DMS114 treated with DMSO at 0.1 percent for 48 hours (cell line): Measurements from ENCODE around the gene IKBKE.

ENCODE experiments used
- DNase-seq: peaks from one replicate; lab custom pipeline; 2025; ENCODE audit not compliant: unreplicated experiment; lab: John Stamatoyannopoulos, UW

IKBKE gene

DNA sequence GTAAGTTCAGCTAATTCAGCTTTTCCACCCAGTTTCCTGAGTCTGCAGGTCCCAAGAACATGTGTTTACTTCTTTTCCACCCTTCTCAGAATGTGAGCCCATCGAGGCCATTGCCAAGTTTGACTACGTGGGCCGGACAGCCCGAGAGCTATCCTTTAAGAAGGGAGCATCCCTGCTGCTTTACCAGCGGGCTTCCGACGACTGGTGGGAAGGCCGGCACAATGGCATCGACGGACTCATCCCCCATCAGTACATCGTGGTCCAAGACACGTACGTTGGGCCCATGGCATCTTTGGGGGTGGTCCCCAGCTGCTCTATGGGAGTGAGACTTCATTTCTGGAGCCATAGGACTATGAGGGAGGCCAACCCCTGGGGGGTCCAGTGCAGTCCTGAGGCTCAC is 17.2 kb upstream of the IKBKE start:
- no peak for DNase-seq

DNA sequence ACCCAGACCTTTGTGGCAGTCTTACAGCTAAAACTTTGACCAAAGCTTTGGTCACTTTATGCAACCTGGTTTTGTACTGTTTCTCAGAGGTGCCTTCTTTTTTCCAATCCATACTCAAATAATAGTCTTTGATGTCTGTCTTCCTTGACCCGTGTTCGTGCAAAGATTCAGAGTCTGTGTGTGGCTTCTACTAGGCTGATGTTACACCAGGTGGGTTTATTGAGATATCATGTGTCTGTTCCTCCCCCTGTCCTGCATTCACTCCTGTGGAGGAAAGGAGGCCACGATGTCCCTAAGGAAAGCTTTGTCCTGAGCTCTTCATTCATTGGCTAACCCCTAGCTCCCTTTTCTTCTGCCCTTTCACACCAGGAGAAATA is 15.0 kb upstream of the IKBKE start:
- DNase-seq = no peak

DNA sequence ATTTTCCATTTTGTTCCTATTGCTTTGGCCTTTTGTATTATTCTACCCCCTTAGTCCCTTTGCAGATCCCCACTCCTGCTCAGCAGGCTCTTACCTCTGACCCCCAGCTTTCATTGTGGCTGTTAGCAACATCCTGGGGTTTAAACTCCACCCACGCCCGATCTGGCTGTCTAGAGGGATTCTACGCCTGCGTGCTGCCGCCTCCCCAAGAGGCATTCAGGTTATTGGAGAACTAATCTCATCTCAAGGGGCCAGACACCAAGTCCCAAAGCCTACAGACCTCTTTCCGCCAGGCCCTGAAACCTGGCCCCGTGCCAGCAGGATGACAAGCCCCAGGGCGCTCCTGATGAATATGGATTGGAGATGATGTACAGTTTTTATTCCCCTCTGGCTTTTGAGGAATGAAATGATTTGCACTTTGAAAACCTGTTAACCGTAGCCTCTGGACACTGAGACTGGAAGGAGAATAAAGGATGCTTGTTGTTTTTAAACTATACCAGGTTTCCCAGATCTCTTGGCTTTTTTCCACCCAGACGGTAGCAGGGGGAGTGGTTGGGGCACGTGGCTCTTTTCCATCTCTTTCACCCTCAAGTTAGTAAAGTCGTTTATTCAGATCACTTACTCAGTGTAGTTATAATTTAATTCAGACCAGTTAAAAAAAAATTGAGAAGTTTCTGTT is 14.5 kb upstream of the IKBKE start:
- no peak for DNase-seq

DNA sequence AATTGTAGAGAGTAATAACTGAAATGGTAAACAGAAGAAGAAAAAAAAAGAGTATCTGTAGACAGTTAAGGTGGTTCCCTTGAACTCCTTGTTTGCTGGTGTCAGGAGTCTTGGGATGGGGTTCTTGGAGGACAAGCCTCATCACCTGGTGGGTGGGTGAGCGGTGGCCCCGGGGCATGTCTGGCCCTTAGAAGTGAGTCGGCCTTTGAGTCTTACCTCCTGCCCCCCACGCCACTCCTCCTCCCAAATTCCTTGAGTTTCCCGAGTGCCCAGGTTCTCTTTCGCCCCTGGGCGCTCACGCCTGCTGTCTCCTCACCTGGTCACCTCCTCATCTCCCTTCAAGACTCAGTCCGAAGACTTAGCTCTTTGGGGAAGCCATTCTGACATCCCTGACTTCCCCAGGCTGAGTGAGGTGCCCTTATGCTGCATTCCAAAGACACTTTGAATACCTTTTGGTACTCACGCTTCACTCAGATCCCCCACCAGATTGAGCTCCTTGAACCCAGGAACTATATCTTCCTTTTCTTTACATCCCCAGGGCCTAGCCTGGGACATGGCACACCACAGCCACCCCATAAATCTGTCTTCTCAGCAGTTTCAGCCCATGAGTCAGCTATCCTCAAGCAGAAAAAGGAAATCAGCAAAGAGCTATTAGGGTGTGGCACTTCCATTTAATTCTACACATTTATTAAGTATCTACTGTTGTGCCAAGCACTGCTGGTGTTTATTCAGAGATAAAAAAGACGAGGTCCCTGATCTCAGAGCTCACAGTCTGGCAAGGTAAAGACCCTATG is 13.5 kb upstream of the IKBKE start:
- DNase-seq = no peak

DNA sequence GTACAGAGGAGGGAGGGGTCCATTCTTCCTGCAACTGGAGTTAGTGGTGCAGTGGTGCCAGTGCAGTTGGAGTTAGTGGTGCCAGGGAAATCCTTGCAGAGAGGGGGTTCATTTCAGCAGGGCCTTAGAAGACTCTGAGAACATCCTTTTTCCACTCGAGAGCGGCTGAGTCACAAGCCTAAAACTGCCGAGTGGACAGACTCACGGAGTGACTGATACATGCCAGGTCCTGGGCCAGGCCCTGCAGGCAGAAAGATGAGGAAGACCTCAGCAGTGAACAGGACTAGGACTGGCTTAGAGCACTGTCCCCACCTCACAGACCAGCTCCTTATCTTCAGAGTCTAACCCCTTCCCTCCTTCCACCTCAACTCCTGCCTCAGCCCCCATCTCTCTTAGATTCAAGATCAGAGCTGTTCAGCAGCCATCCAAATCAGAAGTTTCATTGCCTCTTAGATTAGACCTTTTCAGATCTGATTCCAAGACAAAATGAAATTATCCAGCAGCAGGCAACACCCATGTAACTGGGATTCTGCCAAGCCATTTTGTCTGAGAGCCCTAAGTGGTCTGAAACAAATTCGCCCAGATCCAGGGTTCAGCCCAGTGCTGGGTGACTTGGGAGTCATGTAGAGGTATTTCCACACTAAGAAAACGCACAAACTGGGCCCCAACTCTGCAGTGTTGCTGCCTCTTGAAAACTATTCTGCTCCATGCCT is 12.7 kb upstream of the IKBKE start:
- DNase-seq = no peak

DNA sequence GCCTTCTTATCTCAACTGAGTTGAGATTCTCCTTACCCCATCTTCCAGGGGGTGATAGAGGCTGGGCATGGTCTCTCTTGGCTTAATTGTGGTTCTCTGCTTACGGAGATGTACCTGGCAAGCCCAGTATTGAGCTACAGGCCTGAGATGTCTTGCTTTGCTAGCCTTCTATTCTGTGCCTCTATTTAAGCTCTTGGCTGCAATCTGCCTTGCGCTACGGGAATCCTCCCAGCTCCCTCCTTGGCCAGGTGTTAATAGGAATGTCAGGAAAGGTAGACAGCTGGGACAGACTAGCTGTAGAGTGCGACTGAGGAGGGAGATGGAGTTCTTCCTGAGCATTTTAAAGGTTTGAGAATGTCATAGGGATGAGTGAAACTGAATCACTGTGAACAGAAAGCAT is 10.6 kb upstream of the IKBKE start:
- DNase-seq = no peak

DNA sequence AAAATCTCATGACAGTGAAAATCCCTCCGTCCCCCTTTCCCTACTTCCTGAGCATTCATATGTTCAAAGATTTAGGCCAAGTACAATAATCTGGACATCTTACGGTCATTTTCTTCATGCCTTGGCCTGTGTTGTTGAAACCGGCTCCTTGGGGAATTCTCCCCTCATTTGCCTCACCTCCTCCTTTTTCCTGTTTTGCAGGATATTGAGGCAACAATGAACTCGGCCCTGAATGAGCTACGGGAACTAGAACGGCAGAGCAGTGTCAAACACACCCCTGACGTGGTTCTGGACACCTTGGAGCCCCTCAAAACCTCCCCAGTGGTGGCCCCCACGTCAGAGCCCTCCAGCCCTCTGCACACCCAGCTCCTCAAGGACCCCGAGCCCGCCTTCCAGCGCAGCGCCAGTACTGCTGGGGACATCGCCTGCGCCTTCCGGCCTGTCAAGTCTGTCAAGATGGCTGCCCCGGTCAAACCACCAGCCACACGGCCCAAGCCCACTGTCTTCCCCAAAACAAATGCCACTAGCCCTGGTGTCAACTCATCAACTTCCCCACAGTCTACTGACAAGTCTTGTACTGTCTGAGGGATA is 9.3 kb upstream of the IKBKE start:
- DNase-seq = no peak

DNA sequence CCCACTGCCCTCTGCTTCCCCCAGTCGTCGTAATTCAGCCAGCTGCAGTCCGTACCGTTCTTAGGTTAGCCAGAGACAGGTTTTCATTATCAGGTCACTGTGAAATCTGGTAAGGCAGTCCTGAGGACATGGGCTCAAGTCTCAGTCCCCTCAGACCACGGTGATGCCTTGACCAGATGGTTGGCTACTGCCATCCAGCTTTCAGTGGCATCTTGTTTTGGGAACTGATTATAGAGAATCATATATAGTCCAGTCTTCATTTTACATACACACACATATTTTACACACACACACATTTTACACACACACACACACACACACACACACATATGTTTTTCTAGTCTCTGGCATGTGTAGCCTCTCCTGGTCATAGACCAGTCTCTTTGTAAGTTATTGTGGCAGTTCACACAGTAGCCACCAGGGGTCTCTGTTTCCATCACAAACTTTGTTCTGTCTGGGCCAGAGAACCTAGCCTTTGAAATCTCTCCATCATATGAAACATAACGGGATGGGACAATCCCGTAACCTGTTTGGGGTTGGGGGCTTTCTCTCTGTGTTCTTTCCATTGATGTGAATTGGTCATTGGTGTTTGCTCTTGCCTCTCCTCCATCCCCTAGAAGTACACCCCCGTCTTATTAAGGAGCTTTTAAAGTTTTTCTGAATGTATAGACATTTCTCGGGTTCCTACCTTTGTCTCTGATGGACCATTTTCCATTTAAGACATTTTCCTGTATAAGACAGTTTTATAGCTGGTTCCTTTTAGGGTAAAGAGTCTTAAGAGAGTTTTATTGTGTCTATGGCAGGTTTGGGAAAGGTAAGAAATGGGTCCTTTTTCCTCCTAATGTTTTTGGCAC is 8.4 kb upstream of the IKBKE start:
- DNase-seq = peak; percentile 61

DNA sequence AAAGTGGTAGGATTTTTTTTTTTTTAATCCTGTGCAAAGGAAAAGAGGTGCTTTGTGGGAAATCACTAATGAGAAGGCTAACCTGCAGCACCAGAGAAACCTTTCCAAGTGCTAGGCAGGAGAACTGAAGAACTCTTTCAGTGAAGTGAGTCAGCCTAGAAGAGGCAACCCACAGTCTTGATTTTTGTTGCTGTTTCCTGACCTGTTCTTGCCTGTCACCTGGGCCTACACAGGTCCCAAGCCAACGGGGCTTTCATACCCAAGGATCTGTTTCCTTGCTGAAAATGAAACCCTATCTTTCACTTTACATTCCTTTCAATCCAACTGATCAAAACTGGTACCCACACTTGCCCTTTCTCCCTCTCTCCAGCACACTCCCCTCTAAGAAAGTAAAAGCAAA is 7.1 kb upstream of the IKBKE start:
- DNase-seq = no peak

DNA sequence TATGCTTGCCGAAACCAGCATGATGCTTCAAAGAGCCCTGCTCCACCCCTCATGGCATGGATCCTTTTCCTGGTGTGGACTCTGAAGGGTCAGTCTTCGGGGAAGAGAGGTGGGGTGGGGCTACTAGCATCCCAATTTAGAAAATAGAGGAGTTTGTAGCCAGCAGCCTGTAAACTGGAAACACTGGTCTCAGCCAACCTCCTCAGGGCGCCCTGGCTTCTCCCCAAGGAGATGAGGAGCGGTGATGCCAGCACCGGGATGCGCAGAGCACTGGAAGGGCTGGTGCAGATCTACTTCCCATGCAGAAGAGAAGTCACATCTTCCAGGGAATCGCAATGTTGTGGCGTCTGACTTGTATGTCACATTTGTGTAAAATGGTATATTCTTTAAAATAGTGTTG is 6.4 kb upstream of the IKBKE start:
- no peak for DNase-seq

DNA sequence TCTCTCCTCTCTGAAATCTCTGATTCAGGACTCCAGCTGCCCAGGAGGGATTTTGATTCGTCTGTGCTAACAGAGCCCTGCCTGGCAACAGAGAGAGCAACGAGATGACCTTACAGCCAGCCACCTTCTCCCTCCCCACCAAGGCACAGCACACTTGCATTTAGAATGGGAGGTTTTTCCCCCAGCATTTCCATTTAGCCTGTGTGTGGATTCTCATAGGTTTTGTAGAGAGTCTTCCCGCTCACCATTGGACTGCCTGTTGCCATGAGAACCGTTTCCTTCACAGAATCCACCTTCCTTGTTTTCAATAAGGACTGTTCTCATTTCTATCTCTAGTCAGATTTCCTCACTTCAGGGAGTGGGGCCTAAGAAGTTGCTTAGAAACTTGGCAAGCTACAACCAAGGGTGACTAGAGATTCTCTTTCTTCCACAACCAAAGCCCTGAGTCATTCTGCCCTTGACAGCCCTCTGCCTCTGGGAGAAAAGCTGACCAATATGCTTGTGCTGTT is 5.8 kb upstream of the IKBKE start:
- DNase-seq = no peak

DNA sequence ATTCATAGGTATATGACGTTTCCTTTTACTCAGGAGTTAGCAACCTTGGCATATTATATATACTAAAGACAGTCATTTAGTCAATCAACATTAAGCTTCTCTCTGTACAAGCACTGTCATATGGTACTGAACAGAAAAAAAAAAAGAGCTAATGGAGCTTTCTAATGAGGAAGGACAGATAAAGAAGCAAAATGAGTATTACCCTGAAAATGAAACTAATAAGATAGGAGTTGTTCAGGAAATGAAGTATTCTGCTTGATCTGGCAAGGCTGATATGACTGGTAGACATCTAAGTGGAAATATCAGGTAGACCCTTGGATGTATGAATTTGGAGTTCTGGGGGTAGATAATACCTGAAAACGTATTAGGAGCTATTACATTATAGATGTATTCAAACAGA is 4.3 kb upstream of the IKBKE start:
- no peak for DNase-seq

DNA sequence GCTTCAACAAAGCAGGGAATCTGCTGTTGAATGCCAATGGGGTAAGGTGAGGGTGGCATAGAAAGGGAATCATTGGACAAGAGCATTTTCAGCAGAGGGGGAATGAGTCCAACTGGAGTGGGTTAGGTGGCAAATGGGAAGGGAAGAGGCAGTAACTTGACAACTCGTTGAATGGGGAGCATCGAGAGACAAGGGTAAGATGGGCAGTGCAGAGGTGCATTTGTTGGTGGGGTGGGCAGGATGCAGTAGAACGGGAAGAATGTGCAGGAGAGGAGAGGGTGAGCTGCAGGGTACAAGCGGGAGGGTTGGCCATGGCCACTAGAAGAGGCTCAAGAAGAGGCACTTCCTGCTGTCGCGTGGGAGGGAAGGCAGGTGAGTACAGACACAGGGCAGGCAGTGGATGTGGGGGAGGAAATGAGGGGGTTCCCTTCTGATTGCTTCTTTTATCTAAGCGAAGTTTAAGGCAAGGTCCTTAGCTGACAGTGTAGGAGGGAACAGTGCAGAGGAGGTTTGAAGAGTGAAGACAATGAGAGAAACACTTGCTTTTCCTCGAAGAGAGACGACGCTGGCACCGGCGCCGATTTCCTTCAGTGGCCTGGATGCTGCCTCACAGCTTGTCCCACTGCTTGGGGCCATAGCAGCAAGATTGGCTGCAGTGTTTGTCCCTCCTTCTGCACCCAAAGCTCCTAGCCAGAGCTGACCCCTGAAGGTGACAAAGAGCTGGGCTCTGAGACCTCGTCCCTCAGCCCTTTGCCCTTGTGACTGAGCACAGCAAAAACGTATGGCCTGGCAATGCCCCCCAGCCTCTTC is 3.2 kb upstream of the IKBKE start:
- DNase-seq = no peak

DNA sequence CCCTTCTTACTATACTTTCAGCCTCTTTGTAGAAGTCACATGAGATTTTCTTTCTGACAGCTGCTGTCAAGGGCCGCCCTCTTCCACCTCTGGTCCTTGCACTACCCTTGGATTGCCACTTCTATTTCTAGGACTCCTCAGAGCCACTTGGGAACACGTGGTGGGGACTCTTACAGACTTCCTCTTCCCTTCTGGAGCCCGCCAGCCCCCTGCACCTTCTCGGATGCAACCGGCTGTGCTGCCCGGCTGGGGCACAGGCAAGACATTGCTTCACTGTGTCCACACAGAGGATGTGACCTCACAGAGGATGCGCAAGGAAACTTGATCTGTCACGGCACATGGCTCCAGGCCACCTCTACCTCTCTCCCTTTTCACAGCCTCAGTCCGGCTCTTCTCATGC is 2.4 kb upstream of the IKBKE start:
- no peak for DNase-seq

DNA sequence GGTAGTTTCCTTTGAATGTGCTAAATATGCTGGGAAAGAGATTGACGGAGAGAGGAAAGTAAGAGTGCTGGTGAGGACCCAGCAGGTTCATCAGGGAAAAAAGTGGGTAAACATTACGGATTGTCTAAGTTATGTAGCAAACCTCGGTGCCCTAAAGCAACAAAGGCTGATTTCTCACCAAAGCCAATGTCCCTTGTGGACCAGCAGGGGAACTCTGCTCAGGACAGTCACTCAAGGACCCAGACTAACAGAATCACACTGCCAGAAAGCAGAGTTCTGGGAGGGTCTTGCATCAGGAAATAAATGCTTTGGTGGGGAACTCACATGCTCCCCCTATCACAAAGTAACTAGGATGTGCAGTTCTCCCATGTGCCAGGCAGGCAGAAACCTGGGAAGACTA is 1.7 kb upstream of the IKBKE start:
- no peak for DNase-seq

DNA sequence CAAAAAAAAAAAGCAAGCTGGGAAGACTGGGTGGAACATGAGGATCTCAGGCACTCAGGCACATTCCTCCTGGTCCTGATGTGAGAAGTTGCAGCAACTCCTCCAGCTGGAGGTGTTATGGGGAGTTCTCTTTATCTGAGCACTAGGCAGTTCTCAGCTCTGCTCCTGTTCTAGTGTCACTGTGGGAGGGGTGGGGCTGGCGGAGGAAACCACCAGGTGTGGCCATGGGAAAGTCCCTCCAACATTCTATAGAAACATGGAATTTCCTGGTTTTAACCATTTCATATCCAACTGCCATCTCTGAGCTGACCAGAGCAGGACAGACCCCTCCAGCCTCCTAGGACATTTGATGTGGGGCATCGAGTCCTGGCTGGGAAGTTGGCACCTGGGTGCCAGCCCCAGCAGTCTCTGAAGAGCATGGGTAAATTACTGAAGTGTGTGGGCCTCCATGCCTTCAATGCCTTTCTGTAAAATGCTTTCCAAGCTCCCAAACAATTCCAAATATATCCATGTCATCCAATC is 804 bp upstream of the IKBKE start:
- DNase-seq = no peak

DNA sequence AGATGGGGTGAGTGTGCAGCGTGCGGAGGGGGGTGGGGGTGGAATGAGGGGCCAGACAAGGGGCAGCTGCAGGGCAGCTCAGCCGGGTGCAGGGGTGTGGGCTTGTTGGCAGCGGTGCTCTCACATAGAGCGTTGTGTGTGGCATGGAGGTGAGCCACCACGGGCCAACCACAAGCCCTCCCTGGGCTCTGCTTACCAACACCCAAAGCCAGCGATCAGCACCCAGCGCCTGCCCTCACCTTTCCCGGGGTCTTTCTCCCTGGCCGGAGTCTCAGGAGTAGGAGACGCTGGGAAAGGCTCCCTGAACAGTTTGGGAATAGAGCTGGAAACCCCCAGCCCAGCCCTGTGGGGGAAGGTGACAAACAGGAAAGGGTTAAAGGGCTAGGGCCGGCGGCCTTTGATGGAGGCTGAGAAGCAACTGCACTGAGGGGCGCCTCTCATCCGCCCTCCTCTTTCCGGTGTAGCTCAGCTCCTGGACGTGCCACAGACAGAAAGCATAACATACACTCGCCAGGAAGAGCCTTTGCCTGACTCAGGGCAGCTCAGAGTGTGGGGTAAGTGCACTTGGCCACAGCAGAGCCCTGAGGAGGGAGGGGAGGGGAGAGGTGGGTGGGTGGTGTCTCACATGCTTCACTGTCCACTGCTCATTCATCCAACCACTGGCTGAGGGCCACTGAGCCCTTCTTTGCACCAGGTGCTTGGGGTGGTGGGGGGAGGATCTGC is 577 bp downstream of the IKBKE start:
- DNase-seq = no peak

DNA sequence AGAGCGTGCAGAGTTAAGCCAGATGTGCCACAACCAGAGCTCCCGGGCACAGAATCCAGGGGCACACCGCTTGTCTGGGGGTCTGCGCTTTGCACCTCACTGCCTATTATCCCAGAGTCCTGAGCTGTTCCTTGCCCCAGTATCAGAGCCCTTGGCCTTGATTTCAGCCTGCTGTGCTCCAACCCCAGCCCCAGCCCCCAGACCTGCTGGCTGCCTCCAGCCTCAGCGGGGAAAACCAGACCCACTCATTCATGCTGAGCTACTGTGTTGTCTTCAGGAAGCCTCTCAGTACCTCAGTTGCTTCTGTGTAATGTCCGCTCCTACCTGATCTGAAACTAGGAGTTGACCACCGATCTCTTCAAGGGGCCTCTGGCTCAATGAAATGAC is 1.1 kb downstream of the IKBKE start:
- no peak for DNase-seq

DNA sequence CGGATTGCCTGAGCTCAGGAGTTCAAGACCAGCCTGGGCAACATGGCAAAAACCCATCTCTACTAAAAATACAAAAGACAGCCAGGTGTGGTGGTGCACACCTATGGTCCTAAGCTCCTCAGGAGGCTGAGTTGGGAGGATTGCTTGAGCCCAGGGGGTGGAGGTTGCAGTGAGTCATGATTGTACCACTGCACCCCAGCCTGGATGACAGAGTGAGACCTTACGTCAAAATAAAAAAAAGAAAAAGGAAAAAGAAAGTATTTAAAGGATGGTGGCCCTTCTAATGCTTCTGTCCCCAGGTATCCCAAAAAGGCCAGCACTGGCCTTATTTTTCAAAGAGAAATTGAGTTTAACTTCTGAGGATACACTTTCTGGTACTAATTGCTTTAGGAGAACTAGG is 1.7 kb downstream of the IKBKE start:
- no peak for DNase-seq
